ES-I3 (cell line): ENCODE results near the gene KIF13A.
"Not testable (repeated sequence)": the region's sequence is repeated elsewhere in the genome, so short reads cannot be mapped to it uniquely, and the experiment has no call there.

Experiments used
- H3K36me3 ChIP-seq: 2 replicates; pipeline ENCODE4 v1.6.1; 2013; ENCODE audit warnings: mild to moderate bottlenecking, low read length, control low read depth, moderate library complexity; ENCODE audit not compliant: insufficient read depth
- H3K4me1 ChIP-seq: 2 replicates; pipeline ENCODE4 v1.6.1; 2013; ENCODE audit warnings: mild to moderate bottlenecking, control low read depth, low read length; ENCODE audit not compliant: insufficient read depth
- H3K9ac ChIP-seq: 2 replicates; pipeline ENCODE4 v1.6.1; 2013; ENCODE audit warnings: low read depth, mild to moderate bottlenecking, low read length, moderate library complexity
- H3K9me3 ChIP-seq: 2 replicates; pipeline ENCODE4 v1.6.1; 2013; ENCODE audit warnings: mild to moderate bottlenecking, low read length, moderate library complexity; ENCODE audit not compliant: control insufficient read depth, insufficient read depth

KIF13A gene

GRCh38 chr6:17967668-17968518, 19.5 kb downstream of the KIF13A start:
- H3K9me3 ChIP-seq, result no peaks in the 10 kb centered on the region
- no peaks in the 10 kb centered on the region for H3K36me3 ChIP-seq
- H3K9ac ChIP-seq, result no peak overlapping the region
- peaks cover 11% of the 10 kb centered on the region for H3K4me1 ChIP-seq

GRCh38 chr6:17966451-17966850, 21.0 kb downstream of the KIF13A start:
- H3K9ac ChIP-seq, result no peak overlapping the region
- no peaks in the 10 kb centered on the region; the same call in 1 of the 2 replicates for H3K4me1 ChIP-seq
- no peaks in the 10 kb centered on the region for H3K9me3 ChIP-seq
- no peaks in the 10 kb centered on the region for H3K36me3 ChIP-seq

GRCh38 chr6:17965397-17965796, 22.0 kb downstream of the KIF13A start:
- Histone ChIP-seq H3K9me3 (no peaks in the 10 kb centered on the region), H3K9ac (no peak overlapping the region), H3K4me1 (no peaks in the 10 kb centered on the region; the same call in 1 of the 2 replicates), H3K36me3 (no peaks in the 10 kb centered on the region)

GRCh38 chr6:17964633-17965032, 22.8 kb downstream of the KIF13A start:
- Histone ChIP-seq H3K9ac (no peak overlapping the region), H3K36me3 (no peaks in the 10 kb centered on the region), H3K9me3 (no peaks in the 10 kb centered on the region), H3K4me1 (no peaks in the 10 kb centered on the region; the same call in 1 of the 2 replicates)

GRCh38 chr6:17962436-17963031, 24.9 kb downstream of the KIF13A start:
- Histone ChIP-seq H3K9me3 (no peaks in the 10 kb centered on the region), H3K4me1 (peaks cover 6% of the 10 kb centered on the region), H3K36me3 (no peaks in the 10 kb centered on the region), H3K9ac (no peak overlapping the region)

- no peak overlapping the region for H3K9ac ChIP-seq
- H3K36me3 ChIP-seq, result no peaks in the 10 kb centered on the region
- H3K9me3 ChIP-seq, result no peaks in the 10 kb centered on the region
- H3K4me1 ChIP-seq, result peaks cover 6% of the 10 kb centered on the region
These were observed 28.1 kb downstream of the KIF13A start for GRCh38 chr6:17959302-17959701.

- H3K36me3 ChIP-seq, result no peaks in the 10 kb centered on the region
- no peak overlapping the region for H3K9ac ChIP-seq
- H3K9me3 ChIP-seq, result no peaks in the 10 kb centered on the region
- H3K4me1 ChIP-seq, result peaks cover 6% of the 10 kb centered on the region
These were observed 29.4 kb downstream of the KIF13A start for GRCh38 chr6:17957904-17958620.

- Histone ChIP-seq H3K4me1 (peaks cover 6% of the 10 kb centered on the region), H3K9me3 (no peaks in the 10 kb centered on the region), H3K36me3 (no peaks in the 10 kb centered on the region), H3K9ac (no peak overlapping the region)
These were observed 29.9 kb downstream of the KIF13A start for GRCh38 chr6:17957498-17957897.

GRCh38 chr6:17957086-17957485, 30.3 kb downstream of the KIF13A start:
- Histone ChIP-seq H3K9ac (no peak overlapping the region), H3K9me3 (no peaks in the 10 kb centered on the region), H3K36me3 (no peaks in the 10 kb centered on the region), H3K4me1 (peaks cover 6% of the 10 kb centered on the region)

- Histone ChIP-seq H3K36me3 (no peaks in the 10 kb centered on the region), H3K9me3 (no peaks in the 10 kb centered on the region), H3K4me1 (no peaks in the 10 kb centered on the region), H3K9ac (no peak overlapping the region)
These were observed 37.3 kb downstream of the KIF13A start for GRCh38 chr6:17950095-17950494.

- Histone ChIP-seq H3K4me1 (no peaks in the 10 kb centered on the region), H3K9me3 (no peaks in the 10 kb centered on the region), H3K36me3 (no peaks in the 10 kb centered on the region), H3K9ac (no peak overlapping the region)
These were observed 38.3 kb downstream of the KIF13A start for GRCh38 chr6:17949168-17949567.

GRCh38 chr6:17948725-17949124, 38.7 kb downstream of the KIF13A start:
- Histone ChIP-seq H3K4me1 (no peaks in the 10 kb centered on the region), H3K9me3 (no peaks in the 10 kb centered on the region), H3K36me3 (no peaks in the 10 kb centered on the region), H3K9ac (no peak overlapping the region)

GRCh38 chr6:17947574-17947973, 39.9 kb downstream of the KIF13A start:
- H3K9ac ChIP-seq, H3K36me3 ChIP-seq, H3K4me1 ChIP-seq, H3K9me3 ChIP-seq: not testable (repeated sequence)

- Histone ChIP-seq H3K9me3 (no peaks in the 10 kb centered on the region), H3K9ac (no peak overlapping the region), H3K36me3 (no peaks in the 10 kb centered on the region)
These were observed 41.9 kb downstream of the KIF13A start for GRCh38 chr6:17945575-17945974.

More at GRCh38 chr6:17945575-17945974, 41.9 kb downstream of the KIF13A start:
- H3K4me1 ChIP-seq, result 0 out of 2 replicates have a peak, but pooled peaks cover 5% of the 10 kb centered on the region
